GM19025 (cell line): ENCODE measurements around the gene MRPS12.
"Not testable (repeated sequence)": the region's sequence is repeated elsewhere in the genome, so short reads cannot be mapped to it uniquely, and the experiment has no call there.

Experiments
- ATAC-seq: cut with Tn5 transposase; IDR thresholded peaks from one replicate; pipeline ENCODE4 v1.9.1; 2021; ENCODE audit warnings: mild to moderate bottlenecking, low read depth, moderate library complexity; ENCODE audit not compliant: unreplicated experiment

MRPS12 gene

DNA sequence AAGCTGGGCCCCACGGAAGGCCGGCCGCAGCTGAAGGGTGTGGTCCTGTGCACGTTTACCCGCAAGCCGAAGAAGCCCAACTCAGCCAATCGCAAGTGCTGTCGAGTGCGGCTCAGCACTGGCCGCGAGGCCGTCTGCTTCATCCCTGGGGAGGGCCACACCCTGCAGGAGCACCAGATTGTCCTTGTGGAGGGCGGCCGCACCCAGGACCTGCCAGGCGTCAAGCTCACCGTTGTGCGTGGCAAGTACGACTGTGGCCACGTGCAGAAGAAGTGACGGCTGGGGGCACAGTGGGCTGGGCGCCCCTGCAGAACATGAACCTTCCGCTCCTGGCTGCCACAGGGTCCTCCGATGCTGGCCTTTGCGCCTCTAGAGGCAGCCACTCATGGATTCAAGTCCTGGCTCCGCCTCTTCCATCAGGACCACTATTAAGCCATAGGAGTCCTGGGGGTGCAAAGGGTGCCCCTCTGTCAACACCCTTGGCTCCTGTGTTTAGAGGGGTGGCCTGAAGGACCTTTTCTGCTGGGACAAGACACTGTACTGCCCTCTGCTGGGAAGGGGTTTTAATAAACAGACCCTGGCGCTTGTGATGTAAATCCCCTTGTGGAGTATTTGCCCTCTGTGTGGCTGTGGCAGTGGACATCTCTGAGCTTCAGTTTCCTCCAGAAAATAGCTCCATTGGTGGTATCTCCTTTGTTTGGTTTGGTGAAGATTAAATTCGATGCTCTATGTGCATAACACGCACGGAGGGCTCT is 1.9 kb downstream of the MRPS12 start:
- no peak for ATAC-seq

DNA sequence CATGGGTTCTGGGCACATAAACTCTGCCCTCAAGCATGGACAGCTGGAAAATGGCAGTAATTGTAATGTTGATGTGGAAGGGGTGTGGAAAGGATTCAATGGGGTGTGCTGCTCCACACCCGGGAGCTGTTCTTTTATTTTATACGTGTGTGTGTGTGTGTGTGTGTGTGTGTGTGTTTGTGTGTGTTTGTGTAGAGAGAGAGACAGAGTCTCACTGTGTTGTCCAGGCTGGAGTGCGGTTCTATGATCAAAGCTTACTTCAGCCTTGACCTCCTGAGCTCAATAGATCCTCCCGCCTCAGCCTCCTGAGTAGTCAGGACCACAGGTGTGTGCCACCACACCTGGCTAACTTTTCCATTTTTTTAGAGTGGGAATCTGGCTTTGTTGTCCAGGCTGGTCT is 2.8 kb downstream of the MRPS12 start:
- ATAC-seq, result no peak

DNA sequence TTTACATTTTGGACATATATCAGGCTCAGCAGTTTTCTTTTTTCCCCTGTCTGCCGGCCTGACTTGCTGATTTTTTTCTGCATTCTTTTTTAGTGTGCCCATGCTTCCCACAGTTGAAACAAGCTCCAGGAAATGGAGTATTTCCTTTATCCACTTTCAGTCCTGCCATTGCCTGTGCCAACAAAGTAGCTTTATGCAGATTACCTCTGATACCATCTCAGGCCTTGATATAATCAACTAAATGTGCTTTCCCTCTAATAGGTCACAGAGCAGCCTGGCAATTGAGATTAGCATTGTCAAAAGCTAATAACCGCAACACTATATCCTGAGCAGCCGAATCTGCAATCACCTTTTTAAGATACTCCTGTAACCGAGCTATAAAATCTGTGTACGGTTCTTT is 9.2 kb downstream of the MRPS12 start:
- no peak for ATAC-seq

DNA sequence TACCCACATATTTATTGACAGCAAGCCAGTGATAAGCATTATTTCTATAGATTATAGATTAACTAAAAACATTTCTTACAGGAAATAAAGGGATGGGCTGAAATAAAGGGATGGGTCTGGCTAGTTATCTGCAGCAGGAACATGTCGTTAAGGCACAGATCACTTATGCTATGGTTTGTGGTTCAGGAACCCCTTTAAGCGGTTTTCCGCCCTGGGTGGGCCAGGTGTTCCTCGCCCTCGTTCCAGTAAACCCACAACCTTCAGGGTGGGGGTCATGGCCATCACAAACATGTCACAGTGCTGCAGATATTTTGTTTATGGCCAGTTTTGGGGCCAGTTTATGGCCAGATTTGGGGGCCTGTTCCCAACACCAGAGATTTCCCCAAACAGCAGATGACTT is 10.7 kb downstream of the MRPS12 start:
- not testable (repeated sequence) for ATAC-seq

DNA sequence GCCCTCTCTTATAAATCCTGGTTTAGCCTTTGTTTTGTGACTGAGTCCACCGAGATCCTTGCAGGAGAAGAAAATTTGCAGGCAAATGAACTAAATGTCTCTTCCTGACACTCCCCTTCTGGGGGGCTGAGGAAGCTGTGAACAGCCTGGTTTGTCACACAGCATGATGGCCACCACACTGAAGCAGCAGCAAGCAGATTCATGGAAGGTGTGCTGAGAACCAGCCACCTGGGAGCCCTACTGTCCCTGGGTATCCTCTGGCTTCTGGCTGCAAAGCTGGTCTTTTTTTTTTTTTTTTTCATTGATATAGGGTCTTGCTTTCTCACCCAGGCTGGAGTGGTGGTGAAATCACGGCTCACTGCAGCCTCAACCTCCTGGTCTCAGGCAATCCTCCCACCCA is 11.2 kb downstream of the MRPS12 start:
- no peak for ATAC-seq

DNA sequence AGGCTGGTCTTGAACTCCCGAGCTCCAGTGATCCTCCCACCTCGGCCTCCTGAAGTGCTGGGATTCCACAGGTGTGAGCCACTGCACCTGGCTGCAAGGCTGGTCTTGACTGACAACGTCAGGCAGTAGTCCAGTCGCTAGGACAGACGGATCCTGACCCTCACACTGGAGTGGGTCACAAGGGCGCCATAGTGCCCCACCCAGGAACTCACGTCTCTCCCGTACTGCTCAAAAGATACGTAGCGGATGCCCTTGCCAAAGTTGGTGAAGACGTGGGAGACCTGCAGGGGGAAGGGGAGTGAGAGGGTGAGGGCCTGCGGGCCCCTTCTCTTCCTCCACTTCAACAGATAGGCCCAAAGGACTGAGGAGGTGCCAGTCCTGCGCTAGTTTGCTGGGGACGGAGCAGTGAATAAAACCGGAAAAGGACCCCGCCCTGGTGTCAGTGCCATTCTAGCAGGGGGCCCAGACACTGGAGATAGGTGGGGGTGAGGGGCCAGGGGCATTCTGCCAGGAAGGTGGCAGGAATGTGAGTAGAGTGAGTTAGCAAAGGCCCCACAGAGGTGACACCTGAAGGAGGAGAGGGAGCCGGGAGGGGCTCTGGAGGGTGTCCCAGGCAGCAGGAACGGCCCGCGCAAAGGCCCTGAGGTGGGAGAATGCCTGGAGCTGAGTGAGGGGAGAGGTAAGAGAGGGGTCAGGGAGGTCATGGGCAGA is 11.9 kb downstream of the MRPS12 start:
- ATAC-seq, result no peak

DNA sequence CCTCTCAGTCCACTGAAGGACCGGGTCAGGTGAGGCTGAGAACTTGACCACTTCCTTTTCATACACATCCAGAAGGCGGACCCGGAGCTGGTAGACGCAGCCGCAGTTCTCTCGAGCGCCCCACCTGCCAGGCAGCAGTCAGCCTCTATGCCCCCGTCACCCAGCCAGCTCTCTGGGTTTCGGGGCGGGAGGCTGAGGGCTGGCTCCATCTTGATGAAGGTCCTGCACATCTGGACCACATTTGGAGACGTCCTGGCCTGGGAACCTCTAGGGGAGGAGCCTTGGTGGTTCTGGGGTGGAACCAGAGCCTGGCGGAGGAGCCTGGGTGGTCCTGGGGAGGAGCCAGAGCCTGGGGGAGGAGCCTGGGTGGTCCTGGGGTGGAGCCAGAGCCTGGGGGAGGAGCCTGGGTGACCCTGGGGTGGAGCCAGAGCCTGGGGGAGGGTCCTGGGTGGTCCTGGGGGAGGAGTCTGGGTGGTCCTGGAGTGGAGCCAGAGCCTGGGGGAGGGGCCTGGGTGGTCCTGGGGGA is 14.3 kb downstream of the MRPS12 start:
- no peak for ATAC-seq

DNA sequence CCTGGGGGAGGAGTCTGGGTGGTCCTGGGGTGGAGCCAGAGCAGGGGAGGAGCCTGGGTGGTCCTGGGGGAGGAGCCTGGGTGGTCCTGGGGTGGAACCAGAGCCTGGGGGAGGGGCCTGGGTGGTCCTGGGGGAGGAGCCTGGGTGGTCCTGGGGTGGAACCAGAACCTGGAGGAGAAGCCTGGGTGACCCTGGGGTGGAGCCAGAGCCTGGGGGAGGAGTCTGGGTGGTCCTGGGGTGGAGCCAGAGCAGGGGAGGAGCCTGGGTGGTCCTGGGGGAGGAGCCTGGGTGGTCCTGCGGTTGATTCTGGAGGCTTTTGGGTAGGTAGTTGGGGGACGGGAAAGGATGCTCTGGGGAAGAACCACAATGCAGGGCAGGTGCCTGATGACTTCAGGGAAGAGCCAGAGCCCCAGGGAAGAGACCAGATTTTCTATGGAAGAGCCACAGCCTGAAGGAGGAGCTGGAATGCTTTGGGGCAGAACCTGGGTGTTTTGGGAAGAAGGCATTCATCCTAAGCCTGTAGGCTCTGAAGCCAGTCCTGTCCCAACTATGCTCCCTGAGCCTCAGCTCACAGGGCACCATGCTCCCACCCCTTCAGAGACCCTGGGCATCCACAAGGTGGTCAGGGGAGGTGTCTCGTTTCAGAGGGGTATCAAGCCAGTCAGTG is 15.0 kb downstream of the MRPS12 start:
- ATAC-seq, result no peak

DNA sequence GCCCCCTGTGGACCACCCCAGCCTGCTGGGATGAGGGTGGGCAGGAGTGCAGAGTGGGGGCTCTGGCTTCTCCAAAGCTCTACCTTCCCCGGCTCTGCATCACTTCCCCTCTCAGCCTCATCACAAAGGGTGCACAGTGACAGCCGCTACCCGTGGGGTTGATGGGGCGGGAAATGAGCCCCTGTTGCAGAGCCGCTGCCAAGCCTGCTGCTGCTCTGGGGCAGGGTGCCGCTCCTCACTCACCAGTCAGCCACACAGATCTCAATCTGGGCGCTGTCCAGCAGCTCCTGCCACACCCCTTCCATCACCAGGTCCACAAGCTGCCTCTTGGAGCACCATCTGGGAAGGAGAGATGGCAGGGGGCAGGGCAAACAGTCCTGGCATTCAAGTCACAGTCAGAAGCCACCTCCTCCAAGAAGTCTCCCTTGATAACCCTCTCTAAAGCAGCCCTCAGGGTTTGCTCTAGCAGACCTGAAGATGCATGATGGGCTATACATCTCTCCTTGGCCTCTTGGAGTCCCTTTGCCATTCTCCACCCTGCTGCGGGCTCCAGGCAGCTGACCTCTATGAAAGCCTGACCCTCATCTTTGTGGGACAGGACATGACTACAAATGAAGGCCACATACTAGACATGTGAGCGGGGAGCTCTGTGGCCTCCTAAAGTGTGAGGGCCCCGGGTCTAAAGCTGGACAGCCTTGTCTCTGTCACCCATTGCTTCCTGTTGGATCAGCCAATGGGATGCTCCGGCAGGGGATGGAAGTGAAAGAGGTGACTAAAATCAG is 15.7 kb downstream of the MRPS12 start:
- no peak for ATAC-seq

DNA sequence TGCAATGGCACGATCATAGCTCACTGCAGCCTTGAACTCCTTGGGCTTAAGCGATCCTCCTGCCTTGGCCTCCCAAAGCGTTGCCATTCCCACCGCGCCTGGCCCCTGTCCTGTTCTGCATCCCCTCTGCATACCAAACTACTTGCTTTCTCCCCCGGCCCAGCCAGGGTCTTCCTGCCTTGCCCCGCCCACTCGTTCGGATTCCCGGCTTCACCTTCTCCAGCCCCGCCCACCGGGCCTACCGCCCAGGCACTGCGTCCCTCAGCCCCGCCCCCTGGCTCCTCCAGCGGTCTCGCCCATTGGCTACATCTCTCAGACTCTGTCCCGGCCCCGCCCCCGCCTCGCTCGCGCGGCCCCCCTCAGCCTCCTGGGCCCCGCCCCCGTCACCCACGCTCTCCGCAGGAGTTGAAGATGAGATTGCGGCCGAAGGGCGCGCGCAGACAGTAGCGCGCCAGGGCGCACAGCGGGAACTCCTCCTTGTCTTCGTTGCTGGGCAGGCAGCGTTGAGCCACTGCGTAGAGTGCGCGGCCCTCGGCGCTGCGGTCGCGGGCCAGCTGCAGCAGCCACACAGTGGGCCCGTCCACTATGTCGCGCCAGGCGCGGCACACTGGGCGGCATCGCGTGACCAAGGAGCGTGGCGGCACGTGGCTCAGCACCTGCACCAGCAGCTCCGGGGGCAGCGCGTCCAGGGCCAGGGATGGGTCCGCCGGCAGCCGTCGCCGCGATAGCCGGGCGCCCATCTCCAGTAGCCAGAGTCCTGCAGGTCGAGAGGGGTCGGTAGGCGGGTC is 19.0 kb downstream of the MRPS12 start:
- ATAC-seq, result no peak

DNA sequence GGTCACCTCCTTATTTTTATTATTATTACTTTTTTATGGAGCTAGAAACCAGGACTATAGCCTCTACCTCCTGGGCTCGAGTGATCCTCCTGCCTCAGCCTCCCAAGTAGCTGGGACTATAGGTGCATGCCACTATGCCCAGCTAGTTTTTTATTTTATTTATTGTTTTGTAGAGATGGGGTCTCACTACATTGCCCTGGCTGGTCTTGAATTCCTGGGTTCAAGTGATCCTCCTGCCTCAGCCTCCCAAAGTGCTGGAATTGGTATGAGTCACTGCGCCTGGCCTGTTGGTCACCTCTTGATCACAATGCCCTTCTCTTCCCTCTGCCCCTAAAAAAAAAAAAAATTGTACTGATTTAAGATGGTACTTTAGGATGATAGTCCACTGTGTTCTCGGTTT is 20.4 kb downstream of the MRPS12 start:
- no peak for ATAC-seq

DNA sequence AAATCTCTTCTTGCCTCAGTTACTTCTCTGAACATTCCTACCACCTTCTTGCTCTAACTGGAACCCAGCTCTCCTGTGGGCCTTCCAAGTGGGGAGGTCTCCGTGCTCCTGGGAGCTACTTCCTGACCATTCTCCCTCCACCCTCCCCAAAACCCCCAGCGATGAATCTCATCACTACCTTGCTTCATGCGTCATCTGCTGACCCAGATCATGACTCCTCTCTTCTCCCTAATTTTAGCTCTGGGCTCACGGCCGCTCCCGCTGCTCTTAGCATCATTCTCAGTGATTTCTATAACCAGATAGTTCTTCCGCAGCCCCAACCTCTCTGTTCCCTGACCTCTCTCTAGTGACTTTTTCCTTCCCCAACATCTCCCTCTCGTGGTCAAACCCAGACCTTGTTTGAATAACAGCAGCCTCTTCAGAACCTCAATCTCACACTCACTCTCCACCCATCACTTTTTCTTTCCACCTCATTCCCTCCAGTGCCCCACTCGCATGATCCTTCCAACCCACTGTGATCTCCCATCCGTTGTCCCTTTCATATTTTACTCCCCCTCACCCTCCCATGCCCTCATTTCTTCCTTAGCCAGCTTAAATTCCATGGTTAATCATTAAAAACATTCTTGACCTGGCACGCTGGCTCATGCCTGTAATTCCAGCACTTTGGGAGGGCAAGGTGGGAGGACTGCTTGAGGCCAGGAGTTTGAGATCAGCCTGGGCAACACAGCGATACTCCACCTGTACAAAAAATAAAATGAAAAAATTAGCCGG is 21.8 kb downstream of the MRPS12 start:
- no peak for ATAC-seq

DNA sequence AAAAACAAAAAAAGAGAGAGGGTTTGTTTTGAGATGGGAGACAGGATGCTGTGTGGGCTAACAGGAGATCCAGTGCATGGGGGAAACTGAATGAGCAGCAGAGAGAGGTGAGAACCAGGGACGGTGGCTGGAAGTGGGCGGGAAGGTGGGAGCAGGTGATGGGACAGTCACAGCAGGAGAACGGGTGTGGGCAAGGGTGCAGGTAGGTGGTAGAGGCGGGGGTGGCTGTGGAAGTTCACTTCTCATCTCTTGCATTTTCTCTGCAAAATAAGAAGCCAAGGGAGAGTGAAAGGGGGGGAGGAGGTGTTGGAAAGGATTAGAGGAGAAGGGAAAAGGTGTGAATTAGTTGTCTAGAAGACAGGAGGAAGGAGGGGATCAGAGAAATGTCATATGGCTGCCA is 22.9 kb downstream of the MRPS12 start:
- no peak for ATAC-seq

DNA sequence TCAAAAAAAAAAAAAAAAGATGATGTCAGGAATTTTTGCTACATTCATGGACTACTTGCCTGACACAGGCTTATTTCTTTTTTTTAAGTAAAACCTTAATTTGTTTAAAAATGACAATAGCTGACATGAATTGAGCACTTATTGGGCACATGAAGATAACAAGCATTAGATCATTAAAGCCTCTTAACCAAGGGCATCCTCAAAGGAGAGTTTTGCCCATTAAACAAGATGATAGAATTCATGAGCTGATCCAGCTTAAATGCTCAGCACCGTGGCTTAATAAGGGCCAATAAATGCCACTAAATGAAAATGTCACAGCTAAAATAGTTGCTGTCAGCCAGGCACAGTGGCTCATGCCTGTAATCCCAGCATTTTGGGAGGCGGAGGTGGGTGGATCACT is 25.5 kb downstream of the MRPS12 start:
- ATAC-seq, result no peak

DNA sequence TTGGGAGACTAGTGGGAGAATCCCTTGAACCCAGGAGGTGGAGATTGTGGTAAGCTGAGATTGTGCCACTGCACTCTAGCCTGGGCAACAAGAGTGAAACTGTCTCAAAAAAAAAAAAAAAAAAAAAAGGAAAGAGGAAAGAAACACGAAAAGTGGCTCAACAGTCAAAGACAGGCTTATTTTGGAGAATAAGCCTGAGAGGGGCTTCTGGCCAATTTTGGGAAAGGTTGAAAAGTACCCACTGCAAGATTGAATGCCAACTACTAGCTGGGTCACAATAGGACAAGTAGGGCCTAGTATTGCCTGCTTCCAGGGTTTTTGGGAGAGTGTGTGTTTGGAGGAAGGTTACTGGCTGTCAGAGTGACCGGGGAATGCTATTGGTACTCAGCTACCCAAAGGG is 27.6 kb downstream of the MRPS12 start:
- no peak for ATAC-seq

DNA sequence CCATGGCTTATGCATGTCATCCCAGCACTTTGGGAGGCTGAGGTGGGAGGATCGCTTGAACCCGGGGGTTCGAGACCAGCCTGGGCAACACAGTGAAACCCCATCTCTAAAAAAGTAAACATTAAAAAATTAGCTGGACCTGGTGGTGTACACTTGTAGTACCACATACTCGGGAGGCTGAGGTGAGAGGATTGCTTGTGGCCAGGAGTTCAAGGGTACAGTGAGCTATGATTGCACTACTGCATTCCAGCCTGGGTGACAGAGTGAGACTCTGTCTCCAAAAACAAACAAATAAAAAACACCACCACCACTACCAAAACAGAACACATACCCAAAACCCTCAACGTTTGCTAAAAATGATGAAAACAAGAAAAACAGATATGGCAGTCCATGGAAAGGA is 28.9 kb downstream of the MRPS12 start:
- ATAC-seq, result no peak

DNA sequence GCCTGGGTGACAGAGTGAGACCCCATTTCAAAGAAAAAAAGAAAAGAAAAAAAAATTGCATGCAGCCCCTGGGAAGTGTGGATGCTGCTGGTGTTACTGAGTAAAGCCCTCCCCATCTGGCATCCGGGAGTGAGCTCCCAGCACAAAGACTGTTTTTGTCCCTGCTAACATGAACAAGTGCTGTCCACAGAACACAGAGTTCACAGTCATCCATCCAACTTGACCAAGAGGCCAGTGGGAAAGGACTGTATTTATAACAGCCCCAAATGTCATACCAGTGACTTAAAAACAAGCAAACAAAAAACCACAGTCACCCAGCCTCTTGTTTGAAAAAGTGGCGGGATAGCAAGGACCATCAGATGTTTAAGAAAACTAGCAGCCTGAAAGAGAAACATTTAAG is 34.0 kb downstream of the MRPS12 start:
- no peak for ATAC-seq

DNA sequence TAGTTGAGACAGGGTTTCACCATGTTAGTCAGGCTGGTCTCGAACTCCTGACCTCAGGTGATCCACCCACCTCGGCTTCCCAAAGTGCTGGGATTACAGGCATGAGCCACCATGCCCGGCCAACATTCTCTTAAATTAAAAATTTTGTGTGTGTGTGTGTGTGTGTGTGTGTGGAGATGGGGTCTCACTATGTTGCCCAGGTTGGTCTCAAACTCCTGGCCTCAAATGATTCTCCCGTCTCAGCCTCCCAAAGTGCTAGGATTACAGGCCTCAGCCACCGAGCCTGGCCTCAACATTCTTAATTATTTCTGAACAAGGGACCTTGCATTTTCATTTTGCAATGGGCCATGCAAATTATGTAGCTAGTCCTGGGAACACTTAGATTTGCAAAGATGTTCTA is 35.4 kb downstream of the MRPS12 start:
- ATAC-seq, result not testable (repeated sequence)
